Epidermal melanocyte (primary cell): ENCODE measurements around the gene DDX24.

ENCODE experiments used
- DNase-seq: peaks from one replicate; pipeline ENCODE4 v3.0.0; 2011; ENCODE audit warnings: low spot score; ENCODE audit not compliant: insufficient read length

DDX24 gene

DNA sequence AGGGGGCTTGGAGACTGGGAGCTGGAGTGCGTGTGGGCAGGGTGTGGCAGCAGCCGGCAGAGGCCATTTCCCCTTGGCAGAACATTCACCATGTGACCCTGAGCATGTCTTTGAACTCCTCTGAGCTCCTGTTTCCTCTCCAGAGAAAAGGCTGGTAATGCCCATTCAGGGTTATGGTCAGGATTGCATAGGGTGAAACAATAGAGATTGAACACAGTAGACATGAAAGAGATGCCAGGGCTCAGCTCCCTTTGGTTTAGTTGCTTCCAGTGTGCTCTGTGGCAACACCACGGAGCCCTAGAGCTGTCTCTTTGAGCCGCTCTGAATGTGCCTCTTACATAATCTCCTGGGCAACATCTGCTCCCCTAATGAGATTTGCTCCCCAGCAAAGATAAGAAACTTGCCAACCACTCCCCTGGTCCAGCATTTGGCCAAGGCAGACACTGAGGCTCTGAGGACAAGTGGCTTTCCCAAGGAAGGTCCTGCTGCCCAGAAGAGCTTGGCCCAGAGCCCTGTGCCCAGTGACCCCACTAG, 34.1 kb upstream of the DDX24 start:
- DNase-seq, result no peak

- DNase-seq, result no peak
Measured at GRCh38 chr14:94114589-94115057, 33.6 kb upstream of the DDX24 start.

GRCh38 chr14:94113908-94114588, 33.0 kb upstream of the DDX24 start:
- DNase-seq, result no peak

- no peak for DNase-seq
Measured at GRCh38 chr14:94113490-94113889, 32.5 kb upstream of the DDX24 start.

- DNase-seq, result no peak
Measured at GRCh38 chr14:94113073-94113472, 32.1 kb upstream of the DDX24 start.

- no peak for DNase-seq
Measured at GRCh38 chr14:94112513-94113063, 31.6 kb upstream of the DDX24 start.

- DNase-seq, result no peak
Measured at GRCh38 chr14:94111276-94112095, 30.5 kb upstream of the DDX24 start.

- DNase-seq, result no peak
Measured at GRCh38 chr14:94110552-94111181, 29.7 kb upstream of the DDX24 start, which contains the start of gene IFI27. Gene IFI27 (plus strand): TSS chr14:94110736.

- DNase-seq, result no peak
Measured at GRCh38 chr14:94109915-94110250, 28.9 kb upstream of the DDX24 start.

DNA sequence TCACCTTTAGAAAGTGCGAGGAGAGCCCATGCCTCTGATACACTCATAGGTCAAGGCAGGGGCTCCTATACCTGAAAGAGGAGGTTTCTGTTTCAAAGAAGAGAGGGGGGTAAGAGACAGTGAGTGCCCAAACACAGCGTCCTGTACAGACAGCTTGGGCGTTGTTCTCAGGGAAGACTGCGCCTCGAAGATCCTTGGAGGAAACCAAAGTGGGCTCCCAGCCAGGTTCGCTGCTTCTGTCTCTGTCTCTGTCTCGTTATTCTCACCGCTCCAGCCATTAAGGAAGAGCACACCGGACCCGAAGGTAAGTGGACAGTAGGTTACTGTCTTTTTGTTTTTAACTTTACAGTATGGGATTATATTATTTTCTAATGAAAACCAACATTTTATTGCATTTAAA, 23.7 kb upstream of the DDX24 start:
- no peak for DNase-seq

DNA sequence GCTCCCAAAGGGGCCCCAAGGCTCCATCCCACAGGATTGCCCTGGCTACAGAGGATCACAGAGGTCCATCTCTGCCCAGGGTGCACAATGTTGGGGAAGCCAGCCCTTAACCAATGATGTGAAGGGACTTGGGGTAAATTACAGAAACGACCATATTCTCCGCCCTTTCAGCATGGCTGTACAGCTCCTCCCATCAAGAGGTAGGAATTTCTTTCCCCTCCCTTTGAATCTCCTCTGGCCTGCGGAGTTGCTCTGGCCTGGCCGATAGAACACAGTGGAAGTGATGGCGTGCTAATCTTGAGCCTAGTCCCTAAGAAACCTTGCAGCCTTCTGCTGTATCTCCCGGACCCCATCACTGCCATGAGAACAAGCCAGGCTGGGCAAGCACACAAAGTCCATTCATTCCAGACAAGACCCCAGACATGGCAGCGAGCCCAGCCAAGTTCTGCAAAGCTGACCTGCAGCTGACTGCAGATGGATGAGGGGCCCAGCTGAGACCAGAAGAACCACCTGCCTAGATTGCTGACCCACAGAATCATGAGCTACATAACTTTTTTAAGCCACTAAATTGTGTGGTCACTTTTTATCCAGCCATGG, 22.6 kb upstream of the DDX24 start:
- DNase-seq, result no peak

DNA sequence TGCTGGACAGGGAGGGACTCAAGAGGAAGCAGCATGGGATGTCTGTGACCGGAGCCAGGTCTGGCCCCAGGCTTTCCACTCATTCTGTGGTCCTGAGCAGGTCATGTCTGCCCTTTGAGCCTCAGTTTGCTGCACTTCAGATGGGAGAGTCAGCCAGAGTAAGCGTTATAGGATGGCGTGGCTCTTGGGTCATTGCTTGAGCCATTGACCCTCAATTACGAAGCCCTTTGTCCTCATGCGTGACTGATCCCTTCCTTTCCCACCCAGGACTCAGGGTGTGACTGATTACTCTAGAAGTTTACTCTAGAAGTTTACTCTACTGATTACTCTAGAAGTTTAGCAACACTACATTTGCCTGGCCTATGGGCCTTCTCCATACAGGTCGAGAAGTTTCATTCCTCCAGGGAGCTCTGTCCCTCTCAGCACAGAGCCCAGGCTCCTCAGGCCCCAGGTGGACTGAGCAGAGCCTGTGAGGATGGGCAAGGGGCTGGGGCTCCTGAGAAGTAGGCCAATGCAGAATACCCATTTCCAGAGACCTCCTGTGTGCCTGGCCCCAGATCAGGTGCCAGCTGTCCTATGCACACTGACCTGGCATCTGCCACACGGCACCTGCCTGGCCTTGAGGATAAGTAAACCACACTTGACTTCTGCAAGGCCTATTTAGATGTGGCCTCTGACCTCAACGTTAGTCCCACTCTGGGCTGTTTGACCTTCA, 21.9 kb upstream of the DDX24 start:
- no peak for DNase-seq

DNA sequence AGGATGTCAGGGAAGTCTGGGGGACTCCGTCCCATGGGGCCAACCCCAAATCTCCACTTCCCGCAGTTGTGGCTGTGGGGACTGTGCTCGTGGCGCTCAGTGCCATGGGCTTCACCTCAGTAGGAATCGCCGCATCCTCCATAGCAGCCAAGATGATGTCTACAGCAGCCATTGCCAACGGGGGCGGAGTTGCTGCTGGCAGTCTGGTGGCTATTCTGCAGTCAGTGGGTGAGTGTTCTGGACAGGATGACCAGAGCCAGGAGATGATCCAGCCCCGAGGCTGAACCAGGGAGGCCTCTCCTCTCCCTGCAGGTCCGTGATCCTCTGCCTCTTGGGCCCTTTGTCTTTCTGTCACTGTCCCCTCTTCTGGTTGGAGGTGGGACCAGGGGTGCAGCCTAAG, 20.7 kb upstream of the DDX24 start:
- DNase-seq, result no peak

- DNase-seq, result no peak
Measured at GRCh38 chr14:94100847-94101246, 19.8 kb upstream of the DDX24 start.

- DNase-seq, result no peak
Measured at GRCh38 chr14:94099006-94099405, 18.0 kb upstream of the DDX24 start.

GRCh38 chr14:94098326-94098992, 17.5 kb upstream of the DDX24 start:
- DNase-seq, result no peak

DNA sequence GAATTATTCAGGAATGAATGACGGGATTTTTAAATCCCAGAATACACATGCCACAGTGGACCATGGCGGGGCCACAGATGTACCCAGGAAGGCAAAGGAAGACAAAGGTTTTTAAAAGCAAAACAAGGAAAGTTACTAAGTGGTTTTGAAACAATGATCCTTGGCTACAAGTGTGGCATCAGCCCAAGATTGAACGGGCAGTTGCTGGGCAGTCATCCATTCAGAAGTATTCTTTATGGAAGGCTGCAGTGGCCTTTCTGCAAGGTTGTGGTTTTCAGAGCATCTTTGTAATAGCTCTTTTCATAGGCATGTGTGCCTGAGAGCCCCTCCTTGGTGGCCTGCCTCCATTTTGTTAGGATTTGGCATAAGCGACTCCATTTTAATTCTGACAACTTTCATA, 16.1 kb upstream of the DDX24 start:
- no peak for DNase-seq

- no peak for DNase-seq
Measured at GRCh38 chr14:94093418-94093817, 12.4 kb upstream of the DDX24 start.

DNA sequence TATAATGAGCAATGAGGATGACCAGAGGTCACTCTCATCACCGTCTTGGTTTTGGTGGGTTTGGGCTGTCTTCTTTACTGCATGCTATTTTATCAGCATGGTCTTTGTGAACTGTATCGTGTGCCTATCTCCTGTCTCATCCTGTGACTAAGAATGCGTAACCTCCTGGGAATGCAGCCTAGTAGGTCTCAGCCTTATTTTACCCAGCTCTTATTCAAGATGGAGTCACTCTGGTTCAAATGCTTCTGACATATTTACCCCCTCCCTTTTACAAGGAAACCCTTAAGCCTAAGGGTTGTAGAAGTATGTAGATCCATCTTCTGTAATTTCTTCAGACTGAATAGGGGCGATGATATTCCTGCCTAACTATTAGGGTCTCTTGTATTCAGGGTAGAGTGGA, 8.5 kb upstream of the DDX24 start:
- no peak for DNase-seq

GRCh38 chr14:94088516-94088915, 7.5 kb upstream of the DDX24 start:
- no peak for DNase-seq
